Osteocyte (in vitro differentiated cells): Measurements from ENCODE around the gene FLNC. TPM values are rescaled to one million over a fixed set of nuclear protein-coding genes. Genes with fewer than 3 reads are reported as not detected.

Experiments used
- DNase-seq: peaks from one replicate; pipeline ENCODE4 v3.0.0; 2021; ENCODE audit warnings: mixed read lengths; ENCODE audit not compliant: unreplicated experiment; ENCODE audit errors: extremely low spot score
- H3K27ac Mint-ChIP-seq: one replicate; pipeline ENCODE4 v1.8.0; 2021; ENCODE audit warnings: mild to moderate bottlenecking, mixed read lengths; ENCODE audit not compliant: unreplicated experiment
- H3K27me3 Mint-ChIP-seq: one replicate; pipeline ENCODE4 v1.8.0; 2021; ENCODE audit warnings: mixed read lengths; ENCODE audit not compliant: unreplicated experiment
- H3K36me3 Mint-ChIP-seq: one replicate; pipeline ENCODE4 v1.8.0; 2021; ENCODE audit warnings: mixed read lengths; ENCODE audit not compliant: unreplicated experiment
- H3K4me1 Mint-ChIP-seq: one replicate; pipeline ENCODE4 v1.8.0; 2021; ENCODE audit warnings: mixed read lengths; ENCODE audit not compliant: unreplicated experiment
- H3K4me3 Mint-ChIP-seq: one replicate; pipeline ENCODE4 v1.8.0; 2021; ENCODE audit warnings: mild to moderate bottlenecking, moderate library complexity, mixed read lengths; ENCODE audit not compliant: unreplicated experiment
- H3K9me3 Mint-ChIP-seq: one replicate; pipeline ENCODE4 v1.8.0; 2021; ENCODE audit warnings: mixed read lengths; ENCODE audit not compliant: unreplicated experiment
- CTCF ChIP-seq: fragments of 200-600 bp; sonication (generic); IDR thresholded peaks from 2 replicates; pipeline ENCODE4 v1.5.0; 2021; ENCODE audit warnings: antibody characterized with exemption, mild to moderate bottlenecking, moderate library complexity
- total RNA-seq: library from RNA; stranded (reverse); gene quantifications from 2 replicates; pipeline ENCODE4 v1.2.1, GENCODE V29; 2021

The FLNC gene
- total RNA-seq, 1 donor from 2014 or later: 26.9 TPM

- Mint-ChIP-seq H3K27me3 (no peaks in the 10 kb centered on the region), H3K36me3 (peaks cover 4% of the 10 kb centered on the region), H3K4me1 (peaks cover 9% of the 10 kb centered on the region), H3K4me3 (no peak overlapping the region), H3K27ac (no peak overlapping the region), H3K9me3 (no peaks in the 10 kb centered on the region)
- DNase-seq: no peak
- TF ChIP-seq CTCF: no peak
Measured at GRCh38 chr7:128795129-128795528, 35.1 kb upstream of the FLNC start.

GRCh38 chr7:128796327-128796726 is 33.9 kb upstream of the FLNC start:
- Mint-ChIP-seq H3K27me3 (no peaks in the 10 kb centered on the region), H3K36me3 (peaks cover 4% of the 10 kb centered on the region), H3K4me1 (peaks cover 6% of the 10 kb centered on the region), H3K4me3 (no peak overlapping the region), H3K27ac (no peak overlapping the region), H3K9me3 (no peaks in the 10 kb centered on the region)
- no peak for TF ChIP-seq CTCF
- DNase-seq: no peak

- Mint-ChIP-seq H3K27me3 (no peaks in the 10 kb centered on the region), H3K9me3 (no peaks in the 10 kb centered on the region), H3K27ac (no peak overlapping the region), H3K36me3 (peaks cover 7% of the 10 kb centered on the region), H3K4me3 (no peak overlapping the region), H3K4me1 (no peaks in the 10 kb centered on the region)
- no peak for TF ChIP-seq CTCF
- DNase-seq: no peak
Measured at GRCh38 chr7:128799451-128799850, 30.8 kb upstream of the FLNC start.

GRCh38 chr7:128800567-128800966 is 29.6 kb upstream of the FLNC start:
- H3K4me3 Mint-ChIP-seq: no peak overlapping the region
- no peaks in the 10 kb centered on the region for H3K27me3 Mint-ChIP-seq
- no peaks in the 10 kb centered on the region for H3K9me3 Mint-ChIP-seq
- H3K4me1 Mint-ChIP-seq: no peaks in the 10 kb centered on the region
- no peak for DNase-seq
- TF ChIP-seq CTCF: no peak
- H3K27ac Mint-ChIP-seq: no peak overlapping the region
- peaks cover 4% of the 10 kb centered on the region for H3K36me3 Mint-ChIP-seq

- no peak for TF ChIP-seq CTCF
- Mint-ChIP-seq H3K4me1 (no peaks in the 10 kb centered on the region), H3K4me3 (no peak overlapping the region), H3K27ac (no peak overlapping the region), H3K27me3 (no peaks in the 10 kb centered on the region), H3K9me3 (no peaks in the 10 kb centered on the region), H3K36me3 (peaks cover 4% of the 10 kb centered on the region)
- DNase-seq: no peak
Measured at GRCh38 chr7:128801003-128801402, 29.2 kb upstream of the FLNC start.
